ENCODE results near the gene ZNF581. TPM values are rescaled to one million over a fixed set of nuclear protein-coding genes. Genes with fewer than 3 reads are reported as not detected.

ZNF581 gene
- polyA plus RNA-seq, 3 donors = 25.1 to 31.6 (median 29.4) TPM

GRCh38 chr19:55637534-55637933 is 5.9 kb upstream of the ZNF581 start:
- H4K20me1 ChIP-seq (ENCODE audit: insufficient read depth, low read length) = peaks cover 6% of the 10 kb centered on the region
- H3K9ac ChIP-seq (ENCODE audit: insufficient read depth, low read length, poor library complexity, severe bottlenecking) = no peak overlapping the region
- intact Hi-C loops (cut with micrococcal nuclease) = loop anchor here in 1 of 2 donors (10.0 kb wide), 1 partner anchor 177 kb away; no protein-coding TSS in a partner anchor
- H3K36me3 ChIP-seq (replicated peaks in 1 of 2; ENCODE audit: control insufficient read depth in 1 of 2, insufficient read depth in 2 of 2, low read length in 2 of 2) = no peaks in the 10 kb centered on the region
- H3K4me3 Mint-ChIP-seq = no peak overlapping the region
- H3K9me3 ChIP-seq (replicated peaks in 1 of 2; ENCODE audit: control insufficient read depth in 1 of 2, insufficient read depth in 1 of 2, low read length in 2 of 2) = peaks cover 0 to 3% of the 10 kb centered on the region in 2 donors
- no peak for DNase-seq
- peaks cover 4 to 17% (median 12%) of the 10 kb centered on the region in 3 donors for H3K27me3 Mint-ChIP-seq (ENCODE audit: low read depth in 3 of 3)
- peaks cover 0 to 7% (median 1%) of the 10 kb centered on the region in 7 donors for H3K9me3 Mint-ChIP-seq
- 83% methylated on average over 11 of the region's 11 CpGs for WGBS (ENCODE audit: insufficient coverage)
- no peak overlapping the region for H3K4me2 ChIP-seq (replicated peaks; ENCODE audit: extremely low read depth, low read length, poor library complexity, severe bottlenecking)
- no peak overlapping the region for H2AFZ ChIP-seq (ENCODE audit: insufficient read depth, low read depth, low read length, poor library complexity, severe bottlenecking)
- peaks cover 38% of the 10 kb centered on the region for H3K79me2 ChIP-seq (ENCODE audit: insufficient read depth, low read length)
- no peak for TF ChIP-seq CTCF (IDR thresholded peaks at IDR 0.05)
- H3K27me3 ChIP-seq (ENCODE audit: control insufficient read depth in 2 of 2, insufficient read depth in 2 of 2, low read length in 2 of 2) = peaks cover 0 to 5% of the 10 kb centered on the region in 2 donors
- no peak overlapping the region for H3K4me3 ChIP-seq (replicated peaks in 1 of 3; ENCODE audit: low read depth in 2 of 3, low read length in 3 of 3)
- H3K4me1 Mint-ChIP-seq = peaks cover 73% of the 10 kb centered on the region
- peaks cover 54 to 72% of the 10 kb centered on the region in 2 donors for H3K4me1 ChIP-seq (ENCODE audit: control insufficient read depth in 1 of 2, insufficient read depth in 2 of 2, low read length in 2 of 2)
- peak overlapping the region in 2 of 7 donors; percentile 46 to 50 for H3K27ac Mint-ChIP-seq
- no peak overlapping the region for H3K27ac ChIP-seq (ENCODE audit: low read depth in 1 of 2, low read length in 2 of 2)
- peaks cover 12 to 15% of the 10 kb centered on the region in 2 donors for H3K36me3 Mint-ChIP-seq

GRCh38 chr19:55638864-55639359 is 4.5 kb upstream of the ZNF581 start:
- no peak overlapping the region for H2AFZ ChIP-seq (ENCODE audit: insufficient read depth, low read depth, low read length, poor library complexity, severe bottlenecking)
- intact Hi-C loops (cut with micrococcal nuclease) = loop anchor here in 1 of 2 donors (10.0 kb wide), 1 partner anchor 176 kb away; no protein-coding TSS in a partner anchor
- peaks cover 0 to 3% of the 10 kb centered on the region in 2 donors for H3K9me3 ChIP-seq (replicated peaks in 1 of 2; ENCODE audit: control insufficient read depth in 1 of 2, insufficient read depth in 1 of 2, low read length in 2 of 2)
- 68% methylated on average over 3 of the region's 6 CpGs for WGBS (ENCODE audit: insufficient coverage)
- Mint-ChIP-seq H3K4me3 (no peak overlapping the region), H3K9me3 (peaks cover 0 to 7% (median 3%) of the 10 kb centered on the region in 7 donors), H3K36me3 (peaks cover 12 to 17% of the 10 kb centered on the region in 2 donors), H3K4me1 (peaks cover 75% of the 10 kb centered on the region), H3K27ac (peak overlapping the region in 3 of 7 donors; percentile 1 to 56 (median 33)), H3K27me3 (ENCODE audit: low read depth in 3 of 3) (peaks cover 4 to 20% (median 20%) of the 10 kb centered on the region in 3 donors)
- H3K36me3 ChIP-seq (replicated peaks in 1 of 2; ENCODE audit: control insufficient read depth in 1 of 2, insufficient read depth in 2 of 2, low read length in 2 of 2) = no peaks in the 10 kb centered on the region
- no peak overlapping the region for H3K4me2 ChIP-seq (replicated peaks; ENCODE audit: extremely low read depth, low read length, poor library complexity, severe bottlenecking)
- DNase-seq = peak; percentile 44 to 60 (median 50)
- H3K9ac ChIP-seq (ENCODE audit: insufficient read depth, low read length, poor library complexity, severe bottlenecking) = no peak overlapping the region
- H3K79me2 ChIP-seq (ENCODE audit: insufficient read depth, low read length) = peaks cover 49% of the 10 kb centered on the region
- peaks cover 60 to 75% of the 10 kb centered on the region in 2 donors for H3K4me1 ChIP-seq (ENCODE audit: control insufficient read depth in 1 of 2, insufficient read depth in 2 of 2, low read length in 2 of 2)
- H3K27ac ChIP-seq (ENCODE audit: low read depth in 1 of 2, low read length in 2 of 2) = no peak overlapping the region
- H3K4me3 ChIP-seq (replicated peaks in 1 of 3; ENCODE audit: low read depth in 2 of 3, low read length in 3 of 3) = no peak overlapping the region
- TF ChIP-seq CTCF (IDR thresholded peaks at IDR 0.05) = peak; percentile 27
- peaks cover 6% of the 10 kb centered on the region for H4K20me1 ChIP-seq (ENCODE audit: insufficient read depth, low read length)
- peaks cover 0 to 5% of the 10 kb centered on the region in 2 donors for H3K27me3 ChIP-seq (ENCODE audit: control insufficient read depth in 2 of 2, insufficient read depth in 2 of 2, low read length in 2 of 2)

Measured in CD14-positive monocyte (primary cell).